ENCODE results near the gene SLAMF9.
A peak's percentile ranks its signal among the peaks of the same experiment; 100 is the strongest.

- TF ChIP-seq CTCF (IDR thresholded peaks at IDR 0.05; ENCODE audit: low read depth, low read length, missing input control) (no peak), YY1 (IDR thresholded peaks at IDR 0.05) (no peak), GABPA (IDR thresholded peaks at IDR 0.05 in 1 of 2, conservative IDR thresholded peaks at IDR 0.05 in 1 of 2) (no peak), MAX (IDR thresholded peaks at IDR 0.05) (no peak), REST (IDR thresholded peaks at IDR 0.05) (no peak), NR2F2 (IDR thresholded peaks at IDR 0.05) (peak; percentile 15), RAD21 (IDR thresholded peaks at IDR 0.05) (no peak), ZBTB33 (IDR thresholded peaks at IDR 0.05) (no peak), RXRA (IDR thresholded peaks at IDR 0.05) (no peak)
Measured at GRCh38 chr1:159924025-159924790, 29.8 kb downstream of the SLAMF9 start.

Data from liver (tissue), 3 donors.